ENCODE results near the gene SYK. TPM values are rescaled to one million over a fixed set of nuclear protein-coding genes. Genes with fewer than 3 reads are reported as not detected.
A peak's percentile ranks its signal among the peaks of the same experiment; 100 is the strongest.

SYK gene
- total RNA-seq, 2 donors from 2014 or later: 2.5 to 6.0 TPM

- peaks cover 44% of the 10 kb centered on the region for H3K9me3 ChIP-seq (ENCODE audit: control insufficient read depth, low read length)
- Mint-ChIP-seq H3K9me3 (peaks cover 50% of the 10 kb centered on the region), H3K36me3 (ENCODE audit: low read depth) (no peaks in the 10 kb centered on the region), H3K4me1 (no peaks in the 10 kb centered on the region), H3K27ac (no peak overlapping the region), H3K4me3 (no peak overlapping the region), H3K27me3 (ENCODE audit: insufficient read depth) (peaks cover 2% of the 10 kb centered on the region)
- H3K9ac ChIP-seq (ENCODE audit: extremely low read depth, low read length, poor library complexity, severe bottlenecking): no peak overlapping the region
- H3K4me3 ChIP-seq (ENCODE audit: low read length): no peak overlapping the region
- H3K36me3 ChIP-seq (ENCODE audit: control insufficient read depth, insufficient read depth, low read length): no peaks in the 10 kb centered on the region
- H3K27me3 ChIP-seq (ENCODE audit: control insufficient read depth, insufficient read depth, low read length, poor library complexity, severe bottlenecking): no peaks in the 10 kb centered on the region
- H3K27ac ChIP-seq (ENCODE audit: low read depth, low read length): no peak overlapping the region
- 90 to 92% methylated on average over 3 of the region's 3 CpGs for WGBS, 2 experiments (ENCODE audit: insufficient coverage in 1 of 2, insufficient read length in 1 of 2)
- DNase-seq: no peak
- no peaks in the 10 kb centered on the region for H3K4me1 ChIP-seq (ENCODE audit: control insufficient read depth, insufficient read depth, low read length)
- no peak for TF ChIP-seq CTCF (conservative IDR thresholded peaks at IDR 0.05)
Observed at GRCh38 chr9:90770927-90771326, 30.7 kb upstream of the SYK start.

DNA sequence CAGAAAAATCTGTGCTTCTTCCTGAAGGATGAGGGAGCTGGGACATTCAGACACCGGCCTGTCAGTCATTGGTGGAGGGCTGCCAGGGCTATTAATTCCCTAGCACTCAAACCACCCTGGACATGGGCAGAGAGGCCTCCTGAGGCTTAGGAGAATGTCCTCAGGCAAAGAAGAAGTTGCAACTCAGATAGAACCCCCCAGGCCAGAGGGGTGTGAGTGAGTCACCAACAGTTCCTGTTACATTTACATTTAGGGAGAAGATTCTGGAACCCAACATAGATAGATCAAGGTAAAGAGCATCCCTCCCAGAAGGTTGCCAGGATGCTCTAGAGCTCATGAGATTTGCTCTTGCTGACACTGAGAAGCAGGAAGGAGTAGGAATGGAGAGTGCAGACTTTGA lies 29.2 kb upstream of the SYK start:
- H3K9me3 Mint-ChIP-seq: peaks cover 37% of the 10 kb centered on the region
- H3K9me3 ChIP-seq (ENCODE audit: control insufficient read depth, low read length): peaks cover 29% of the 10 kb centered on the region
- peaks cover 2% of the 10 kb centered on the region for H3K27me3 Mint-ChIP-seq (ENCODE audit: insufficient read depth)
- H3K4me3 Mint-ChIP-seq: no peak overlapping the region
- no peak overlapping the region for H3K4me3 ChIP-seq (ENCODE audit: low read length)
- WGBS, 2 experiments (ENCODE audit: insufficient coverage in 1 of 2, insufficient read length in 1 of 2): 100% methylated on average over 1 of the region's 1 CpG
- no peak overlapping the region for H3K9ac ChIP-seq (ENCODE audit: extremely low read depth, low read length, poor library complexity, severe bottlenecking)
- no peaks in the 10 kb centered on the region for H3K4me1 Mint-ChIP-seq
- no peaks in the 10 kb centered on the region for H3K4me1 ChIP-seq (ENCODE audit: control insufficient read depth, insufficient read depth, low read length)
- H3K27ac Mint-ChIP-seq: no peak overlapping the region
- no peaks in the 10 kb centered on the region for H3K27me3 ChIP-seq (ENCODE audit: control insufficient read depth, insufficient read depth, low read length, poor library complexity, severe bottlenecking)
- H3K27ac ChIP-seq (ENCODE audit: low read depth, low read length): no peak overlapping the region
- no peaks in the 10 kb centered on the region for H3K36me3 ChIP-seq (ENCODE audit: control insufficient read depth, insufficient read depth, low read length)
- TF ChIP-seq CTCF (conservative IDR thresholded peaks at IDR 0.05): no peak
- no peaks in the 10 kb centered on the region for H3K36me3 Mint-ChIP-seq (ENCODE audit: low read depth)
- DNase-seq: no peak

GRCh38 chr9:90773617-90774016 lies 28.0 kb upstream of the SYK start:
- Histone ChIP-seq H3K9me3 (ENCODE audit: control insufficient read depth, low read length) (peaks cover 17% of the 10 kb centered on the region), H3K4me3 (ENCODE audit: low read length) (no peak overlapping the region), H3K27ac (ENCODE audit: low read depth, low read length) (no peak overlapping the region), H3K36me3 (ENCODE audit: control insufficient read depth, insufficient read depth, low read length) (no peaks in the 10 kb centered on the region), H3K9ac (ENCODE audit: extremely low read depth, low read length, poor library complexity, severe bottlenecking) (no peak overlapping the region), H3K4me1 (ENCODE audit: control insufficient read depth, insufficient read depth, low read length) (no peaks in the 10 kb centered on the region), H3K27me3 (ENCODE audit: control insufficient read depth, insufficient read depth, low read length, poor library complexity, severe bottlenecking) (no peaks in the 10 kb centered on the region)
- WGBS, 2 experiments (ENCODE audit: insufficient coverage in 1 of 2, insufficient read length in 1 of 2): 89 to 95% methylated on average over 1 of the region's 1 CpG
- no peaks in the 10 kb centered on the region for H3K4me1 Mint-ChIP-seq
- H3K27me3 Mint-ChIP-seq (ENCODE audit: insufficient read depth): peaks cover 2% of the 10 kb centered on the region
- DNase-seq: no peak
- H3K9me3 Mint-ChIP-seq: peaks cover 26% of the 10 kb centered on the region
- peak; percentile 74 for TF ChIP-seq CTCF (conservative IDR thresholded peaks at IDR 0.05)
- H3K4me3 Mint-ChIP-seq: no peak overlapping the region
- H3K36me3 Mint-ChIP-seq (ENCODE audit: low read depth): no peaks in the 10 kb centered on the region
- H3K27ac Mint-ChIP-seq: no peak overlapping the region

Data from endodermal cell (in vitro differentiated cells).